ENCODE results near the gene LRRTM4.

DNA sequence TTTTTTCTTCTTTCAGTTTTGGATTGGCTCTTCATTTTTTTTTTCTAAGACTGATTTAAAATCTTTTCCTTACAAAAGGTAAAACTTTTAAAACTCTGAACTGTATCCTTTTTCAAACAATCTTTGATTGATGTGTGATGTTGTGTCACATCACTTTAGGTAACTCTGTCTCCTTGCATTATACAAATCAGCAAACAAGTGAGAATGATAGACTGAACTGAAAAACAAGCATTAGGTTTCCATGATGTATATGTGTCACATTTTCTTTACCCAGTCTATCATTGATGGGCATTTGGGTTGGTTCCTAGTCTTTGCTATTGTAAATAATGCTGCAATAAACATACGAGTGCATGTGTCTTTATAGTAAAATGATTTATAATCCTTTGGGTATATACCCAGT is 655.7 kb downstream of the LRRTM4 start:
- TF ChIP-seq CTCF (IDR thresholded peaks at IDR 0.05) (no peak), EP300 (IDR thresholded peaks at IDR 0.05) (no peak), POLR2AphosphoS5 (IDR thresholded peaks at IDR 0.05) (no peak)

Data from upper lobe of left lung (tissue), 4 donors.